Measurements from ENCODE around the gene SEMA6B.
"Not testable (repeated sequence)": the region's sequence is repeated elsewhere in the genome, so short reads cannot be mapped to it uniquely, and the experiment has no call there.

Gene SEMA6B

DNA sequence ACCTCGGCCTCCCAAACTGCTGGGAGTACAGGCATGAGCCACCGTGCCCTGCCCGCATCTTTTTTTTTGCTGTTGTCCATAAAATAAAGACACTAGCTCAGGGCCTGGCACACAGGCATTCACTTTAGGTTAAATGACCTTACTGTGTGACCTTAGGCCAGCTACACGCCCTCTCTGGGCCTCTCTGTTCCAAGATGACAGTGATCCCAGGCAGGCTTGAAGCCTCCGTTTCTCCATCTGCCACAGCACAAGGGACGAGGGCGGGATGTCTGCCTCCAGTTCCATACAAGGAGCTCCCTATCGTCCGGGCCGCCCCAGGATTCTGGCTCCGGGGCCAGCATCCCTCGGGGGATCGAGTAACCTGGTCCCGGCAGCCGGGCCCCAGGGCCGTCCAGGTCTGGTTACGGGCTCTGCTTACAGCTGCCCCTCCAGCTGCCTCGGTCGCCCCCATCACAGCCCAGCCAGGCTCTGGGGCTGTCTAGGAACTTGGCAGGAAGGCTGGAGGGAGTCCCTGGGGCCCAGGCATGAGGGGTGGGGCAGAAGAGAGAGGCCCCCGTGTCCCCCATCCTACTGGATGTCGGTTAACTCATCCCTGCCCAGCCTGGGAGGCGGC lies 11.9 kb upstream of the SEMA6B start:
- no peak for DNase-seq

DNA sequence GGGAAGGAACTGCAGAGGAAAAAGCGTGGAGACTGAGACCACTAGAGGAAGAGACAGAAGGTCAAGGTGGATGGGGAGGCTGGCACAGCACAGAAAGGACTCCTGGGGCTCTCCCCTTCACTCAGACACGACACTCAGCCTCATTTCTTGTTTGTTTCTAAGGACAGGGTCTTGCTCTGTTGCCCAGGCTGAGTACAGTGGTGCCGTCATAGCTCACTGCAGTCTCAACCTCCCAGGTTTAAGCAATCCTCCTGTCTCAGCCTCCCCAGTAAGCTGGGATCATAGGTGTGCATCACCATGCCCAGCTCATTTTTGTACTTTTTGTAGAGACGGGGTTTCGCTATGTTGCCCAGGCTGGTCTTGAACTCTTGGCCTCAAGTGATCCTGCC lies 11.4 kb upstream of the SEMA6B start:
- DNase-seq, result no peak

DNA sequence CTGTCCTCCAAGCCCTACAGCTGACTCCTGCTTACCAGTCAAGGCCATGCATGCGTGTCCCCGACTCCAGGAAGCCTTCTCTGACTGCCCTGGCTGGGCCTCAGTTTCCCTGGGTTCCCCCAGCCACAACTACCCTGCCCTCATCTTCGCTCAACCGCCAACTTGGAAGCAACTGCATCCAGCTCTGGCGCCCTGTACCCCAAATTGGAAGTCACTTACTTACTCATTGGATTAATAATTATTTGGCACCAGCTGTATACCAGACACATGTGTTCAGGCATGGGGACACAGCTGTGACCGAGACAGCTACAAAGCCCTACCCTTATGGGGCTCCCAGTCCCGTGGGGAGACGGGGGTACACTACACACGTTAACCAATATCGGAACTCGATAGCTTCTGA lies 10.9 kb upstream of the SEMA6B start:
- no peak for DNase-seq

DNA sequence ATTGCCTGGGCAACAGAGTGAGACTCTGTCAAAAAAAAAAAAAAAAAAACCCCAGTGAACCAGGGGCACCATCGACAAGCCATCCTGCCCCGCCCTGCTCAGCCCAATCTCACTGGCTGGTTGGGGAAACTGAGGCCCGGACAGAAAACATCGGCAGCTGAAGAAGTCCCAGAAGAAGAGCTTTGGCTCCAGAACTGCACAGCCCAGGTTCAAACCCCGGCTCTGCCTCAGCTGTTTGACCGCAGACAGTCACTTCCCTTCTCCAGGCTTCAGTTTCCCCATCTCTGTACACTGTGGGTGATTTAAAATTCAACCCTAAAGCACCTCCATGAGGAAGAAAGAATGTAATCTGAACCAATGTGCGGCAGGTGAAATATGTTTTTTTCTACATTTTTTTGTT lies 9.4 kb upstream of the SEMA6B start:
- DNase-seq, result no peak

DNA sequence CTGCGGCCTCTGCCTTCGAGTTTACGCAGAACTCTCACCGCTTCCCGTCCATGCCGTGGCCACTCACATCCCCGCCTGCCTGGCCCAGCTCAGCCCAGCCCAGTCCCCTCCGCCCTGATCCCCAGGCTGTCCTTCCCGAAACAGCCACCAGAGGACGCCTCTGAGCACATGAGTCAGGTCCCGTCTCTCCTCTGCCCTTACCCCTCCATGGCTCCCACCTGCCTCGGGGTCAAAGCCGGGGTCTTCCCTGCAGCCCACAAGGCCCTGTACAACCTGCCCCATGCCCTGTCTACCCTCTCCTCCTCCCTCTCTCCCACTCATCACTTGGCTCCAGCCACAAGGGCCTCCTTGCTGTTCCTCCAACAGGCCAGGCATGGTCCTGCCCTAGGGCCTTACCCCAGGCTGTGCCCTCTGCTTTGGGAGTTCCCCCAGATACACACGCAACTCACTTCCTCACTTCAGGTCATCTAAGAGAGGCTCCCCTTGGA lies 8.1 kb upstream of the SEMA6B start:
- peak; percentile 51 for DNase-seq

DNA sequence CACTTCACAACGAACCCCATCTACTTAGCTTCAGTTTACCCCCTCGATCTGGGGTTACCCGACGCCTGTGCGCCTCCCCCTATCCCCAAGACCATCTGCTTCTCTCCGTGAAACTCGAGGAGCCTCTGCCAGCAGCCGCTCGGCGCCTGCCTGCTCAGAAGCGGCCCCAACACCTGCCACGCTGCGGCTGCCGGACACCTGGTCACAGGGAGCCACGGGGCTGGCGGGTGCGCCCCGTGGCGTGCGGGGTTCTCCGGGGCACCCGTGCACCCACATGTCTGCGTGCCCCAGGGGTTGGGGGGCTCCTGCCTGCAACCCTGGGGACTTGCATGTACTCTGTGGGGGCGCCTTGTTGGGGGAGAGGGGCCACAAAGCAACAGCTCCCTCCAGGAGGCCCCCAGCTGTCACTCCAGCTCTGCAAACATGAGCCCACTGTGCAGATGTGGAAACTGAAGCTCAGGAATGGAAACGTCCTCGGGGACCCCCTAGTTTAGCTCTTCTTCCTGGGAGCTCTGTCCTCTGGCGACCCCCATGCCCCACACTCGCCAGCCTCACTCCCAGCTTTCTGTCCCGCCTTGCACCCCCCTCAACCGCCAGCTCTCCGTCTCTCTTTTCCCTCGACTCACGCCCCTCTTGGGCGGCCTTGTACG lies 7.0 kb upstream of the SEMA6B start:
- no peak for DNase-seq

DNA sequence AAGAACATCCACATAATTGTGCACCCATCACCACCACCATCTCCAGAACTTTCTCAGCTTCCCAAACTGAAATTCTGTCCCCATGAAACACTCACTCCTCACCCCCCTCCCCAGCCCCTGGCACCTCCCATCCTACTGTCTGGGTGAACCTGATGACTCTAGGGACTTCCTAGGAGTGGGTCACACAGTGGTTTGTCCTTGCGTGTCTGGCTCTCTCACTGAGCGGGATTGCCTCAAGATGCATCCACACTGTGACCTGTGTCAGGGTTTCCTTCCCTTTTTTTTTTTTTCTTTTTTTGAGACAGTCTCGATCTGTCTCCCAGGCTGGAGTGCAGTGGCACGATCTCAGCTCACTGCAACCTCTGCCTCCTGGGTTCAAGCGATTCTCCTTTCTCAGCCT lies 4.1 kb upstream of the SEMA6B start:
- DNase-seq, result not testable (repeated sequence)

DNA sequence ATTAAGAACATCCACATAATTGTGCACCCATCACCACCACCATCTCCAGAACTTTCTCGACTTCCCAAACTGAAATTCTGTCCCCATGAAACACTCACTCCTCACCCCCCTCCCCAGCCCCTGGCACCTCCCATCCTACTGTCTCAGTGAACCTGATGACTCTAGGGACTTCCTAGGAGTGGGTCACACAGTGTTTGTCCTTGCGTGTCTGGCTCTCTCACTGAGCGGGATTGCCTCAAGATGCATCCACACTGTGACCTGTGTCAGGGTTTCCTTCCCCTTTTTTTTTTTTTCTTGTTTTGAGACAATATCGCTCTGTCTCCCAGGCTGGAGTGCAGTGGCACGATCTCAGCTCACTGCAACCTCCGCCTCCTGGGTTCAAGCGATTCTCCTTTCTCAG lies 2.6 kb upstream of the SEMA6B start:
- not testable (repeated sequence) for DNase-seq

DNA sequence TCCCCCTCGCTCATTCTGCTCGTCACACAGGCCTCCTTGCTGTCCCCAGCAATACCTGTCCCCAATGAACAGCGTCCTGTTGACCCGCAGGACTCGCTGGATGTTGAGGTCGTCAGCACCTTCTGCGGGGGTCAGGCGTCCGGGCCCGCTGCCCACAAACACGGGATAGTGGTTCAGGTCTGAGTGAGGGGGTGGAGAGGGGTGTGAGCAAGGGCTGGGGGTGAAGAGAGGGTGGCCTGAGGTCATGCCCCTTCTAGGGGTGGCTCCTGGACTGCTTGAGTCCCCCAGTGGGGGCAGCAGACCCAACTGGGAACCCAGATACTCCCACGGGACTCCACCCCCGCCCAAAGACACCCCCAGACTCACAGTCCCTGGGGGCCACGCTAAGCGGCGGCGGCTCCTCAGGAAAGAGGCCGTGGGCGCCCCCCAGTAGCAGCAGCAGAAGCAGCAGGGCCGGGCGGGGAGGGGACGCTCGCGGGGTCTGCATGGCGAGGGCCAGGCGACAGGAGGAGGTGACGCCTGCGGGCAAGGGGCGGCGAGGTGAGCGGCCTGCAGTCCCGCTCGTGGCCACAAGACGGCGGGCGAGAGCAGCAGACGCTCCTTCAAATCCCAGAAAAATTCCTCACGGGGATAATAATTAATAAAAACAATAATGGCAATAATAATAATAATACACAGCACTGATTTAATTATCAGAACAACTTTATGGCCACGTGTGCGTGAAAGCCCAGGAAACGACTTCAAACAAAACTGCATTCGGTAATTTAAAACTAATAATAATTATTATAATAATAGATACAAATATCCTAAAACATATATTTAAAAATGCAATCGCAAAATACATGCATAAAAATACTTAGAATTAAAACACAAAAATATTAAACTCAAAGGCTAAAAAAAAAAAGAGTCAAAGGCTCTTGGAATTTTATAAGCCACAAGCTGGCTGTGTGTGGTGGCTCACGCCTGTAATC lies 1.2 kb downstream of the SEMA6B start:
- peak; percentile 17 for DNase-seq

DNA sequence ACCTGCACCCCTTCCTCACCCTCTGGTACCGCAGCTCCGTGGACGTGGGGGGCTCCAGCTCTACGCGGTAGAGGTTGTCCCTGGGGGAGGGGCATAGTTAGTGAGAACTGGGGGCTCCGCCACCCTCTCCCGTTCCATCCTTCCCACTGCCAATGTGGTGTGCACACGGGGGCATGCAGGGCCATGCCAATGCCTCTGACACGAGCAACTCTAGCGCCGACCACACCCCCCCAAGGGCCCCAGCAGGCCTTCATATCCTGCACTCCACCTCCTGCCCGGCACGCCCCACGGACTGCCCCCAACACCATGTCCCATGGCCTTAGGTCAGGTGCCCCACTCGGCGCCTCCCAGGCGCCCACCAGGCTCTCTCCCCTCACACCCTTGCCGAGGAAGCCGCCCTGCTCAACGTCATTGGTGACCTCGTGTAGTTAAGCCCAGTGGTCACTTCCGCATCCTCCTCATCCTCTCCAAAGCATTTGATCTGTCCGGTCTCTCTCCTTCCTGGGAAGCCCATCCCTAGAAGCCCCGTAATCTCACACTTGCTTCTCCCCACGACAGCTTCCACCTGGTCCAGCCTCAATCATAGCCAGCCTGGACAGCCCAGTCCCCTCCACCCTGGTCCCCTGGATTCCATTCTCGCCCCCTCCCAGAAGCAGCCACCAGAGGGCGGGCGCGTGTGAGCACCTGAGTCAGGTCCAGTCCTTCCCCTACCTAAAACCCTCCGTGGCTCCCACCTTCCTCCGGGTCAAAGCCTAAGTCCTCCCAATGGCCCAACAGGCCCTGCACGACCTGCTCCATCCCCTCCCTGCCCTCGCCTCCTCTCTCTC lies 2.1 kb downstream of the SEMA6B start:
- DNase-seq, result no peak

DNA sequence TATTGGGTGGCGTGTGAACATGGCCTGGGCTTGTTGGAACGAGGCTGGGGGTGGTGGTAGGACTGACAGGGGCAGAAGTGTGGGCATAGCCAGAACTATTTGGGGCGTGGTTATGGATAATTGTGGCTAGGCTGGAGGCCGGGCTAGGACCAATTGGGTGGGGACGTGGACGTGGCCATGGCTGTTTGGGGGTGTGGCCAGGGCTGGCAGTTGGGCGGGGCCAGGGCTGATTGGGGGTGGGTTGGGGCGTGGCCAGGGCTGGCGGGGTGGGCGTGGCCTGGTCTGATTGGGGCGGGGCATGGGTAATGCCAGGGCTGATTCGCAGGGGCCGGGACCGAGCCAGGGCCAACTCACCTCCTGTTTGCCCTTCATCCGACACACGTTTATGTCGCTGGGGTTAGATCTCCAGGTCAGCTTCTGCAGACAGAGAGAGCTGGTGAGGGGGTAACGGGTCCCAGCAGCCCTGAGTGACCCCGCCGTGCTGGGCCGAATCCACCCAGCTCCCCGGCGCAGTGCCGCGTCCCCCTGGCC lies 2.8 kb downstream of the SEMA6B start:
- DNase-seq, result no peak

DNA sequence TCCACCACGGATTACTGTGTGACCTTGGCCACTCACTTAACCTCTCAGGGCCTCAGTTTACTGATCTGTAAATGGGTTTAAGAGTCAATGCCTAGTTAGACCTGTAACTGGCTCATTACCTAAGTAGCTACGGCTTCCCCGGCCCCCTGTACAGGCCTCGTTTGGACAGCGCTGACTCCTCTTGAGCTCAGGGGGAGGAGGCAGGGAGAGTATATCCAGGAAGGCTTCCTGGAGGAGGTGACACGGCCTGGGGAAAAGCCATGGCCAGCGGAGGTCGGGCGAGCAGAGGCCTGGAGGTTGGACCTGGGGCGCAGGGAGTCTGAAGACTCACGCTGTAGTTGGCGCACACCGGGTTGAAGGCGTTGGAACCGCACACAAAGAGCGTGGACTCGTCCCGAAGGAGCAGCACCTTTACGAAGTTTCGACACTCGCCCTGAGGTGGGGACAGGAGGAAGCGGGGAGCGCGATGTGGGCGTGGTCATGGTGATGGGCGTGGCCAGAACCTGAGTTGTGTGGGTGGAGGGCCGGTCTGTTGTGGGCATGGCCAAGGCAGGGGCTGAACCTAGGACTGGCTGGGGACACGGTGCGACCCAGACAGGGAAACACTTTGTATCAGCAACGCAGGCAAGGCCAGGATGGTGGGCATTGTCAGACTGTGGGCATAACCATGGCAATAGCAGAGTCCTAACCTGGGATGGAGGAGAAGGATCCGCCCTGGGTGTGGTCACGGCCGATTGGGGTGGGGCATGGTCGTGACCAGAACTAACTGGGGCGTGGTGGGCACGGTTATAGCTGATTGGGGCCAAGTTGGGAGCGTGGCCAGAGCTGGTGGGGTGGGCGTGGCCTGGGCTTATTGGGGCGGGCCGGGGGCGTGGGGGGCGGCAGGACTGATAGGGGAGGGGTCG lies 3.6 kb downstream of the SEMA6B start:
- no peak for DNase-seq

DNA sequence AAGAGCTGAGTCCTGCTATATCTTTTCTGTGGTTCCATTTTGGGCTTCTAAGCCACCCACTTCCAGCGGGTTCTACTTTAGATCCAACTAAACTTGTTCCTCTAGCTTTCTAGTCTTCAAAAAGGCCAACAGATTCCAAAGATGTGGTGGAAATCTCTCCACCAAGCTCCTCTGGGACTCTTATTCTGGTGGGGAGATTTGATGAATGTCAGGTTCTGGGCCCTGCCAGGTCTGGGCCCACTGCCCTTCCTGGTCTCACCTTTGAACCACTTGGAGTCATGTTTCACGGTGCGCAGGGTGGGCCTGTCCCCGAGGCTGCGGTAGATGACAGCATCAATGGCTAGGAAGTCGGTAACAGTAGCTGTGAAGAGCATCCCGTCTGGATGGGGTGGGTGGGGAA lies 4.8 kb downstream of the SEMA6B start:
- no peak for DNase-seq

DNA sequence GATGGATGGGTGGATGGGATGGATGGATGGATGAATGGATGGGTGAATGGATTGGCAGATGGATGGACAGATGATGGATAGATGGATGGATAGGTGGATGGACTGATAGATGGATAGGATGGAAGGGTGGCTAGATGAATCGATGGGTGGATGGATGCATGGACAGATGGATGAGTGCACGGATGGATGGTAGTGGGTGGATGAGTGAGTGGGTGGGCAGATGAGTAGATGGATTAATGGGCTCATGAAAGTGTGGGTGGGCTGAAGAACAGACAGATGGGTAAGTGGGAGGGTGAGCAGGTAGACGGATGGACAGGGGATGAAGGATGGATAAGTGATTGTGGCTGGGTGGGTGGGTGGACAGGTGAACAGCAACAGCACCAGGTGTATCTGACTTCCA lies 5.7 kb downstream of the SEMA6B start:
- no peak for DNase-seq

DNA sequence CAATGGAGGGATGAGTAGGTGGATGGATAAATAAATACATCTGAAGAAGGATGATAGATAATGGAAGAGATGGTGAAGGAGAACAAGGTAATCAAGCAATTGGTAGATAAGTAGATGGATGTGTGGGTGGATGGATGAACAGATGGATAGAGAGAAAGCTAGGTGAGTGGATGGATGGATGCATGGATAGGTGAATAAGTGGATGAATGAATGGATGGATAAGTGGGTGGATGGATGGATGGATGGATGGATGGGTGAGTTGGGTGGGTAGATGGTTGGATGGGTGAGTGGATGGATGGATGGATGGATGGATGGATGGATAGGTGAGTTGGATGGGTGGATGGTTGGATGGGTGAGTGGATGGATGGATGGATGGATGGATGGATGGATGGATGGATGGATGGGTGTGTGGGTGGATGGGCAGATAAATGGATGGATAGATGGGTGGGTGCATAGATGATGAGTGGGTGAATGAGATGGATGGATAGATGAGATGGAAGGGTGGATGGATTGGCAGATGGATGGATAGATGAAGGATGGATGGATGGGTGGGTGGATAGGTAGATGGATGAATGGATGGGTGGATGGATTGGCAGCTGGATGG lies 6.3 kb downstream of the SEMA6B start:
- no peak for DNase-seq

DNA sequence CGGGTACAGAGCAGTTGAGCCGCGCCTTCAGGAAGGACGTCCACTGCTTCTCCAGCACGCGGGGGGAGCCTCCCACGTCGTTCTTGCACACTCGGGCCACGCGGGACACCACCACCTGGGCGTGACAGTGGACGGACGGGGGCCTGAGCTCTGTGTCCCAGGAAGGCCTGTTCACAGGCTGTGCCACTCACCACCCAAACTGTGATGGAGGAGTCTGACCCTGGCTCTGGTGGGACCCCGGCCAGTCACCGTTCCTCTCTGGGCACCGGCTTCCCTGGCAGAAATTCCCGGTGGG lies 7.0 kb downstream of the SEMA6B start:
- no peak for DNase-seq

DNA sequence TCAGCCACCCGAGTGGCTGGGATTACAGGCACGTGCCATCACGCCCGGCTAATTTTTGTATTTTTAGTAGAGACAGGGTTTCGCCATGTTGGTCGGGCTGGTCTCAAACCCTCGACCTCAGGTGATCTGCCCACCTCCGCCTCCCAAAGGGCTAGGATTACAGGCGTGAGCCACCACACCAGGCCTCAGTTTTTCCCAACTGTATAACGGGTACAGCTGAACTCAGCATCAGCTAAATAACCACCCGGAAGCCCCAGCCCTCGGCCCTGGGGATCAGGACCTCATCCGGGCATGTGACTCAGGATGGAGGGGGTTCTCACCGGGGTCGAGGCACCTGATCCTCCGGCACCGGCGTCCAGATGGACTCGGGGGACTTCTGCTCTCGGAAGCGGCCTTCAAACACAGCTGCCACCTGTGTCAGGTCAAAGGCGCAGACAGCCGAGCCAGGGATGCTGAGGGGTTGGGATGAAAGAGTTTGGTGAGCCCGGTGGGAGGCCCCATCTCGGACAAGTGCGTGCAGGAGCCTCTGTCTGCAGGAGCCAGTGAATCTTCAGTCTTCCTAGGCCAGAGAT lies 8.9 kb downstream of the SEMA6B start:
- DNase-seq, result no peak

DNA sequence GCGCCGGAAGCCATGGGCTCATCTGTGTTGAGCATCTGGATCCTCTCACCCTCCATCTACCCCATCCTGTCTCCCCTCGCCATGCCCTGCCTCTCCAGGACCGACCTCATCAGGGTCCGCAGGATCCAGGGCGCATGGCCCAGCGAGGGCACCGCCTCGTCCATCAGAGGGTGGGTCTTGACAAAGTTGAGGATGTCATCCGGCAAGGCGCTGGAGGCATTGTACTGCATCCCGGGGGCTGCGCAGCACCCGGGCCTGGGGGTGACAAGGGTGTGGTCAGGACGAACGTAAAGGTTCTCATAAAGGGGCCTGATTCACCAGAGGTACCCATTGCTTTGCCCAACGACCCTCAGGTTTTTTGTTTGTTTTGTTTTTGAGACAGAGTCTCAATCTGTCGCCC lies 9.5 kb downstream of the SEMA6B start:
- DNase-seq, result no peak

DNA sequence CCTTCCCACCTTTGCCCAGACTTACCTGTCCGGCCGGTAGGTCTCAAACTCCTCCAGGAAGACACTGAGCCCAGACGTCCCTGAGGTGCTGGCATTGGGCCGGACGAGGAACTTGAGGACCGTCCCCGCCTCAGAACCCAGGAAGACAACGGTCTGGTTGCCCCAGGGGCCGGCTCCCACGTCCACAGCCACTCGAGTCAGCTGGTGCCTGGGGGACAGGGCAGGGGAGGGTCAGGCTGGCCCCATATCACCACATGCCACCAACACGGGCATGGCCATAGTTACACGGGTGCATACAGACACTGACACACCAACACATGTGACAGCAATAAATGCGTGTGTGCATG lies 11.3 kb downstream of the SEMA6B start:
- DNase-seq, result no peak

DNA sequence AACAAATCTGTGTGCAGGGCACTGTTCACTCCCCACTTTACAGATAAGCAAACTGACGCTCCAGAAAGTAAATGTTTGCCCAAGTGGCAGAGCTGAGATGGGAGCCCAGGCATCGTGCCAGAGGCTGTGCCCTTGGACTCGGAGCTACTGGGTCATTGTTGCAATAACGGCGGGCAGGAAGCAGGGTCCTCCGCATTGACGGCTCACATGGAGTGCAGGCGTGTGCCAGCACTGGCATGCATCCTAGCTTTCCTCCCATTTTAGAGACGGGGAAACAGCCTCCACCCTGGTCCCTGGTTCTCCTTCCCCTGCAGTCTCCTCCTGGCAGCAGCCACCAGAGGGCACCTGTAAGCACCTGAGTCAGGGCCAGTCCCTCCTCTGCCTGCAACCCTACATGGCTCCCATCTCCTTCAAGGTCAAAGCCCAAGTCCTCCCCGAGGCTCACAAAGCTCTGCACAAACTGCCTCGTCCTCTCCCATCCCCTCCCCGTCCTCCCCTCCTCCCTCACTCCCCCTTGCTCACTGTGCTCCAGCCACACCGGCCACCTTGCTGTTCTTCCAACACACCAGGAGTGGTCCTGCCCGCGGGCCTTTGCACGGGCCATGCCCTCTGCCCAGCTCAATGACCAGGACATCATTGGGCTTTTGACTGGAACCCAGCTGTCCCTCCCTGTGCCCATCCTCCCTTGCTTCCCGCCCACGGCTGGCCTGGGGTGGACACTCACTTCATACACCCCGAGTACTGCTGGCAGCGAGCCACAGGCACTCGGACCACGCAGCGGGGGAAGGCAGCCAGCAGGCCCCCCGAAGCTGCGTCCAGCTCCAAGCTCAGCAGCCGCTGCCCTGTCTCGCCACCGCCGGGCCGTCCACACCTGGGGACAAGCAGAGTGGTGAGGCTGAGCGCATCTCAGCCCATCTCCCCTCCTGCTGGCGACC lies 11.9 kb downstream of the SEMA6B start:
- DNase-seq, result no peak

Data from activated gamma-delta T cell treated with Interleukin-2 at 50 U/mL for 16 hours (primary cell).